ENCODE measurements around the gene JAM2. TPM values are rescaled to one million over a fixed set of nuclear protein-coding genes. Genes with fewer than 3 reads are reported as not detected.

Gene JAM2
- total RNA-seq, 1 experiment from 2014 or later = 0.15 TPM

GRCh38 chr21:25687787-25688186 is 48.7 kb downstream of the JAM2 start:
- ChIA-PET CTCF (no interaction called here), RAD21 (ENCODE audit: low non-redundant PET in 1 of 2, low total read pairs in 2 of 2, uncharacterized antibody in 2 of 2, unreplicated experiment in 2 of 2) (no interaction called here), POLR2A (no interaction called here)
- Histone ChIP-seq H3K9me2 (ENCODE audit: insufficient read depth) (no peaks in the 10 kb centered on the region), H3K4me3 (replicated peaks in 1 of 2; ENCODE audit: low read depth in 1 of 2, low read length in 2 of 2) (no peak overlapping the region), H2AFZ (ENCODE audit: low read depth, low read length, poor library complexity, severe bottlenecking) (no peak overlapping the region), H4K20me1 (ENCODE audit: insufficient read depth) (no peaks in the 10 kb centered on the region), H3K9me3 (ENCODE audit: control insufficient read depth in 1 of 2, insufficient read depth in 1 of 2, low read depth in 1 of 2, low read length in 2 of 2) (no peaks in the 10 kb centered on the region), H3K79me2 (ENCODE audit: insufficient read depth, low read length) (no peaks in the 10 kb centered on the region), H3K4me1 (ENCODE audit: control insufficient read depth in 1 of 2, insufficient read depth in 2 of 2, low read length in 2 of 2) (no peaks in the 10 kb centered on the region), H3K36me3 (ENCODE audit: control insufficient read depth in 1 of 2, insufficient read depth in 2 of 2, low read length in 2 of 2) (no peaks in the 10 kb centered on the region), H3K4me2 (ENCODE audit: low read length) (no peak overlapping the region), H3K9ac (ENCODE audit: low read length) (no peak overlapping the region), H3K27ac (ENCODE audit: low read depth, low read length) (no peak overlapping the region), H3K27me3 (ENCODE audit: insufficient read depth, low read length) (no peaks in the 10 kb centered on the region)
- BruUV-seq (replicated peaks) = no TSS peak
- ATAC-seq = no peak
- DNase-seq (ENCODE audit: low read depth, low spot score) = no peak
- intact Hi-C loops (cut with micrococcal nuclease) = no loop called here
- TF ChIP-seq, protein P1, sequence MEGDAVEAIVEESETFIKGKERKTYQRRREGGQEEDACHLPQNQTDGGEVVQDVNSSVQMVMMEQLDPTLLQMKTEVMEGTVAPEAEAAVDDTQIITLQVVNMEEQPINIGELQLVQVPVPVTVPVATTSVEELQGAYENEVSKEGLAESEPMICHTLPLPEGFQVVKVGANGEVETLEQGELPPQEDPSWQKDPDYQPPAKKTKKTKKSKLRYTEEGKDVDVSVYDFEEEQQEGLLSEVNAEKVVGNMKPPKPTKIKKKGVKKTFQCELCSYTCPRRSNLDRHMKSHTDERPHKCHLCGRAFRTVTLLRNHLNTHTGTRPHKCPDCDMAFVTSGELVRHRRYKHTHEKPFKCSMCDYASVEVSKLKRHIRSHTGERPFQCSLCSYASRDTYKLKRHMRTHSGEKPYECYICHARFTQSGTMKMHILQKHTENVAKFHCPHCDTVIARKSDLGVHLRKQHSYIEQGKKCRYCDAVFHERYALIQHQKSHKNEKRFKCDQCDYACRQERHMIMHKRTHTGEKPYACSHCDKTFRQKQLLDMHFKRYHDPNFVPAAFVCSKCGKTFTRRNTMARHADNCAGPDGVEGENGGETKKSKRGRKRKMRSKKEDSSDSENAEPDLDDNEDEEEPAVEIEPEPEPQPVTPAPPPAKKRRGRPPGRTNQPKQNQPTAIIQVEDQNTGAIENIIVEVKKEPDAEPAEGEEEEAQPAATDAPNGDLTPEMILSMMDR (IDR thresholded peaks at IDR 0.05 in 2 of 3, conservative IDR thresholded peaks at IDR 0.05 in 1 of 3; ENCODE audit: borderline replicate concordance in 1 of 3, insufficient read depth in 1 of 3, low read depth in 2 of 3, low read length in 2 of 3) = no peak
- TF ChIP-seq REST (IDR thresholded peaks at IDR 0.05; ENCODE audit: low read depth) (no peak), EGR1 (IDR thresholded peaks at IDR 0.05; ENCODE audit: low read depth) (no peak), SIN3A (IDR thresholded peaks at IDR 0.05; ENCODE audit: low read depth) (no peak), CBX3 (IDR thresholded peaks at IDR 0.05; ENCODE audit: low read depth) (no peak), EZH2 (IDR thresholded peaks at IDR 0.05) (no peak), RAD21 (IDR thresholded peaks at IDR 0.05; ENCODE audit: low read depth) (no peak), POLR2AphosphoS5 (IDR thresholded peaks at IDR 0.05; ENCODE audit: low read depth, low read length) (no peak), POLR2A (IDR thresholded peaks at IDR 0.05; ENCODE audit: borderline replicate concordance, extremely low read depth, insufficient read depth, insufficient read length) (no peak), EZH2phosphoT487 (IDR thresholded peaks at IDR 0.05; ENCODE audit: borderline replicate concordance) (no peak), SRF (IDR thresholded peaks at IDR 0.05; ENCODE audit: low read depth) (no peak), SP1 (IDR thresholded peaks at IDR 0.05; ENCODE audit: low read depth) (no peak), FOSL1 (IDR thresholded peaks at IDR 0.05; ENCODE audit: low read depth) (no peak), ZNF274 (IDR thresholded peaks at IDR 0.05; ENCODE audit: low read depth, low read length) (no peak), MAX (IDR thresholded peaks at IDR 0.05) (no peak), ELF1 (IDR thresholded peaks at IDR 0.05; ENCODE audit: borderline replicate concordance, low read depth) (no peak), TCF7L2 (IDR thresholded peaks at IDR 0.05; ENCODE audit: borderline replicate concordance, extremely low read depth, insufficient read depth, insufficient read length) (no peak)
- TF ChIP-seq, protein P2, sequence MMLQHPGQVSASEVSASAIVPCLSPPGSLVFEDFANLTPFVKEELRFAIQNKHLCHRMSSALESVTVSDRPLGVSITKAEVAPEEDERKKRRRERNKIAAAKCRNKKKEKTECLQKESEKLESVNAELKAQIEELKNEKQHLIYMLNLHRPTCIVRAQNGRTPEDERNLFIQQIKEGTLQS (IDR thresholded peaks at IDR 0.05) = no peak
- TF ChIP-seq, protein P3, sequence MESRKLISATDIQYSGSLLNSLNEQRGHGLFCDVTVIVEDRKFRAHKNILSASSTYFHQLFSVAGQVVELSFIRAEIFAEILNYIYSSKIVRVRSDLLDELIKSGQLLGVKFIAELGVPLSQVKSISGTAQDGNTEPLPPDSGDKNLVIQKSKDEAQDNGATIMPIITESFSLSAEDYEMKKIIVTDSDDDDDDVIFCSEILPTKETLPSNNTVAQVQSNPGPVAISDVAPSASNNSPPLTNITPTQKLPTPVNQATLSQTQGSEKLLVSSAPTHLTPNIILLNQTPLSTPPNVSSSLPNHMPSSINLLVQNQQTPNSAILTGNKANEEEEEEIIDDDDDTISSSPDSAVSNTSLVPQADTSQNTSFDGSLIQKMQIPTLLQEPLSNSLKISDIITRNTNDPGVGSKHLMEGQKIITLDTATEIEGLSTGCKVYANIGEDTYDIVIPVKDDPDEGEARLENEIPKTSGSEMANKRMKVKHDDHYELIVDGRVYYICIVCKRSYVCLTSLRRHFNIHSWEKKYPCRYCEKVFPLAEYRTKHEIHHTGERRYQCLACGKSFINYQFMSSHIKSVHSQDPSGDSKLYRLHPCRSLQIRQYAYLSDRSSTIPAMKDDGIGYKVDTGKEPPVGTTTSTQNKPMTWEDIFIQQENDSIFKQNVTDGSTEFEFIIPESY (IDR thresholded peaks at IDR 0.05; ENCODE audit: extremely low read depth, insufficient replicate concordance, low read length) = no peak

Data from HCT116 (cell line).